ENCODE data around the gene LCMT1. TPM values are rescaled to one million over a fixed set of nuclear protein-coding genes. Genes with fewer than 3 reads are reported as not detected.
"Not testable (repeated sequence)": the region's sequence is repeated elsewhere in the genome, so short reads cannot be mapped to it uniquely, and the experiment has no call there.

LCMT1 gene
- total RNA-seq (19.0 TPM), polyA plus RNA-seq (24.3 TPM)

DNA sequence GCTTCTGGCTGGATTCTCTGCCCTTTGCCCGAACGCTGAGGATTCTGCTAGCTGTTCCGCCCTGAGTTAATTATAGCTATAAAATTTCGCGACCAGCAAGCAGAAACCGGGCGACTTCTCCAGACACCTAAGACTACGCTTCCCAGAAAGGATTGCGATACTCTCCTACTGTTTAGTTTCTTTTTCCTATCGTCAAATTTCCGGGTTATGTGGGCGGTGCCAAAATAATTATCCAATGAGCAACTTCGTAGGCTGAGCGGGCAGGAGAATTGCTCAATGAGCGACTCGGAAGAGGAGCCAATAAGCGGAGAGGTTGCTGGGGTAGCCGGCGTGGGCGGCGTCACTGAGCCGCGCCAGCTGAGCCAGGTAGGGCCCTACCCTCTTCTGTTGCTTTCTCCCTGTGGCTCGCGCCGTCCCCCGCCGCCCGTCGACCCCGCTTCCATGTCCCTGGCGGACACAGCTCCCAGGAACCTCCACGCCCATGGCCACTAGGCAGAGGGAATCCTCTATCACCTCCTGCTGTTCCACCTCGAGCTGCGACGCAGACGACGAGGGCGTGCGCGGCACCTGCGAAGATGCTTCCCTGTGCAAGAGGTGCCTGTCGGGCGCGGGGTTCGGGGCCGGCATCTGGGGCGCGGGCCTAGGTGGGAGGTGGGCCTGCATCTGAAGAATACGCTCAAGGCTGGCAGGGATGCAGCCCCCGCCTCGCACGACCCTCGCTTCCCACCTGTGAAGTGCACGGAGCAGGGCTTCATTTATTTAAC, at the start of gene LCMT1:
Gene LCMT1, plus strand, starts transcription at position 340 of the 764 bp plus-strand sequence. Its CDS starts 142 bp downstream, at position 482.
- H3K4me3 ChIP-seq (ENCODE audit: low read depth, low read length) = peak within 1 kb of the TSS; percentile 69
- H3K36me3 ChIP-seq (ENCODE audit: insufficient read depth) = no peaks in the 10 kb centered on the region
- WGBS = under 1% methylated on average over 55 of the region's 55 CpGs
- H3K27ac ChIP-seq (ENCODE audit: low read depth) = peak within 1 kb of the TSS; percentile 24
- peak; percentile 98 for DNase-seq (ENCODE audit: extremely low spot score)
- no peaks in the 10 kb centered on the region for H3K4me1 ChIP-seq (ENCODE audit: insufficient read depth)

GRCh38 chr16:25063102-25063501, 48.4 kb upstream of the LCMT1 start:
- Histone ChIP-seq H3K4me3 (ENCODE audit: low read depth, low read length) (no peak overlapping the region), H3K27ac (ENCODE audit: low read depth) (no peak overlapping the region), H3K36me3 (ENCODE audit: insufficient read depth) (no peaks in the 10 kb centered on the region), H3K4me1 (ENCODE audit: insufficient read depth) (no peaks in the 10 kb centered on the region)
- no peak for DNase-seq (ENCODE audit: extremely low spot score)
- WGBS = 76% methylated on average over 3 of the region's 3 CpGs

GRCh38 chr16:25063865-25064264, 47.7 kb upstream of the LCMT1 start:
- H3K27ac ChIP-seq (ENCODE audit: low read depth) = no peak overlapping the region
- no peak overlapping the region for H3K4me3 ChIP-seq (ENCODE audit: low read depth, low read length)
- no peaks in the 10 kb centered on the region for H3K4me1 ChIP-seq (ENCODE audit: insufficient read depth)
- no peaks in the 10 kb centered on the region for H3K36me3 ChIP-seq (ENCODE audit: insufficient read depth)
- DNase-seq (ENCODE audit: extremely low spot score) = no peak
- 82% methylated on average over 6 of the region's 6 CpGs for WGBS

GRCh38 chr16:25064281-25064680, 47.3 kb upstream of the LCMT1 start:
- not testable (repeated sequence) for H3K4me1 ChIP-seq (ENCODE audit: insufficient read depth); H3K36me3 ChIP-seq (ENCODE audit: insufficient read depth); DNase-seq (ENCODE audit: extremely low spot score); H3K4me3 ChIP-seq (ENCODE audit: low read depth, low read length); H3K27ac ChIP-seq (ENCODE audit: low read depth)
- WGBS = 91% methylated on average over 1 of the region's 1 CpG

DNA sequence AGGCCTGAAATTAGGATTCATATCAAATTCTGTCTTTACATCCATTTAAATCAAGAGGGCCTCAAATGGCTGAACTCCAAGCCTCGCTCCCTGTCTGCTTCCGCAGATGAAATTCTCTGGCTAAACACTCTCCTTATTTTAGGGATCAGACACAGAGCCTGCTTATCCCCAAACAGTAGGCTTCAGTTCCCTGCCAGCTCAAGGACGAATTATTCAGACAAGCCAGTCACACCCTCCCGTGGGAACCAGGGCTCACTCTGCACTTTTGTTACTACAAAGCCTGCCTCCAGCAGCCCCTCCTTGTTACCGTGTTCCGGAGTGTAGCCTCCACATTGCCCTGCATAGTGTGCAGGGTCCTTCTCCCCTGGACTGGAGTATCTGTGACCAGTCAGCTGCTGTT, 46.6 kb upstream of the LCMT1 start:
- H3K4me1 ChIP-seq (ENCODE audit: insufficient read depth) = no peaks in the 10 kb centered on the region
- no peak overlapping the region for H3K27ac ChIP-seq (ENCODE audit: low read depth)
- H3K36me3 ChIP-seq (ENCODE audit: insufficient read depth) = no peaks in the 10 kb centered on the region
- 70% methylated on average over 6 of the region's 6 CpGs for WGBS
- H3K4me3 ChIP-seq (ENCODE audit: low read depth, low read length) = no peak overlapping the region
- DNase-seq (ENCODE audit: extremely low spot score) = no peak

- Histone ChIP-seq H3K4me1 (ENCODE audit: insufficient read depth) (no peaks in the 10 kb centered on the region), H3K27ac (ENCODE audit: low read depth) (no peak overlapping the region), H3K4me3 (ENCODE audit: low read depth, low read length) (no peak overlapping the region), H3K36me3 (ENCODE audit: insufficient read depth) (no peaks in the 10 kb centered on the region)
- DNase-seq (ENCODE audit: extremely low spot score) = no peak
- WGBS = 86% methylated on average over 8 of the region's 8 CpGs
Observed at GRCh38 chr16:25065899-25066298, 45.6 kb upstream of the LCMT1 start.

GRCh38 chr16:25066426-25066746, 45.2 kb upstream of the LCMT1 start:
- Histone ChIP-seq H3K4me1 (ENCODE audit: insufficient read depth) (no peaks in the 10 kb centered on the region), H3K4me3 (ENCODE audit: low read depth, low read length) (peak overlapping the region; percentile 66), H3K36me3 (ENCODE audit: insufficient read depth) (no peaks in the 10 kb centered on the region), H3K27ac (ENCODE audit: low read depth) (peak overlapping the region; percentile 80)
- WGBS = 38% methylated on average over 16 of the region's 16 CpGs
- DNase-seq (ENCODE audit: extremely low spot score) = no peak

GRCh38 chr16:25066747-25067631, 44.6 kb upstream of the LCMT1 start:
- Histone ChIP-seq H3K4me3 (ENCODE audit: low read depth, low read length) (peak overlapping the region; percentile 66), H3K27ac (ENCODE audit: low read depth) (peak overlapping the region; percentile 80), H3K4me1 (ENCODE audit: insufficient read depth) (no peaks in the 10 kb centered on the region), H3K36me3 (ENCODE audit: insufficient read depth) (no peaks in the 10 kb centered on the region)
- WGBS = under 1% methylated on average over 63 of the region's 63 CpGs
- DNase-seq (ENCODE audit: extremely low spot score) = no peak

DNA sequence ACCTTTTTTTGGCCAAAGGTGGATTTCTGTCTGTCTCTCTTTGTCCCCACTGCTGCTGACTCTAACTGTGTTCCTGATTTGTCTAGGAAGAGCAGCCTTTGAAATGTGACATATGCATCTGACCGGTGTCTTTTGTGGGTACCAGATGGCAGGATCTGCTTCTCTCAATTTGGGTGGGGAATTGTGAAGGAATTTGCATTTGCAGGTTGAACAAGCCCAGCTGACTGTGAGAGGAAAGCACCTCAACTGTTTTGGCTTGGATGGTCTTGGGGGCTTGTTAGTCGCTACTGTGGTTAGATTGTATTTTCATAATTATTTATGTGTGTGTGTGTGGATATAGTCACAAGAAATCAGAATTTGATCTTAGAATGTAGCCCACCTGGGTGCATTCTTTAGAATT, 37.7 kb upstream of the LCMT1 start:
- Histone ChIP-seq H3K27ac (ENCODE audit: low read depth) (no peak overlapping the region), H3K4me3 (ENCODE audit: low read depth, low read length) (no peak overlapping the region), H3K36me3 (ENCODE audit: insufficient read depth) (no peaks in the 10 kb centered on the region), H3K4me1 (ENCODE audit: insufficient read depth) (no peaks in the 10 kb centered on the region)
- DNase-seq (ENCODE audit: extremely low spot score) = no peak
- WGBS = 94% methylated on average over 2 of the region's 2 CpGs

DNA sequence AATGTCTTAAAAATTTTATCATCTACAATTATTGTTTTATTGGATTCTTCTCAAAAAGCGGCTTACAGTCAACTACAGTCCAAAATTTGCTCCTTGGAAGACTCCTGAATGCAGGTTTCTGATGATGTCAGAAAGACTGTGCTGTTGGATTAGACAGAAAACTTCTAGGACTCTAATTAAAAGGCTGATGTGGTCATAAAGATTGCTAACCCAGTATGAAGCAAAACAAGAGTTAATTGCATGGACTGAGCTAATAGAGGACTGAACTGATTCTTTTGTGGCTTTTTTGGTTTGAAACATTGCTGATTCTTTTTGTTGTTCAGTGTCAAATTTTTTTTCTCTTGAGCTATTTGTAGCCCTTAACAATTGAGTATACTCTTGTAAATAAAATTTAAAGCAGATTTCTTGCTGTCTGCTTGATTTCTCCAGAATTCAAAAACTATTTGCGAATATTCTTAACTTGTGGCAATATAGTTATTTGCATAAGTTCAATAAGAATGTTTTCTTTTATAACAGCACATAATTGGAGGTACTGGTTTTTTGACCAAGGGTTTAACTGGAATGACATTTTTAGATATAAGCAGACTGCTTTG, 33.1 kb upstream of the LCMT1 start:
- DNase-seq (ENCODE audit: extremely low spot score) = no peak
- WGBS = 93% methylated on average over 2 of the region's 2 CpGs

DNA sequence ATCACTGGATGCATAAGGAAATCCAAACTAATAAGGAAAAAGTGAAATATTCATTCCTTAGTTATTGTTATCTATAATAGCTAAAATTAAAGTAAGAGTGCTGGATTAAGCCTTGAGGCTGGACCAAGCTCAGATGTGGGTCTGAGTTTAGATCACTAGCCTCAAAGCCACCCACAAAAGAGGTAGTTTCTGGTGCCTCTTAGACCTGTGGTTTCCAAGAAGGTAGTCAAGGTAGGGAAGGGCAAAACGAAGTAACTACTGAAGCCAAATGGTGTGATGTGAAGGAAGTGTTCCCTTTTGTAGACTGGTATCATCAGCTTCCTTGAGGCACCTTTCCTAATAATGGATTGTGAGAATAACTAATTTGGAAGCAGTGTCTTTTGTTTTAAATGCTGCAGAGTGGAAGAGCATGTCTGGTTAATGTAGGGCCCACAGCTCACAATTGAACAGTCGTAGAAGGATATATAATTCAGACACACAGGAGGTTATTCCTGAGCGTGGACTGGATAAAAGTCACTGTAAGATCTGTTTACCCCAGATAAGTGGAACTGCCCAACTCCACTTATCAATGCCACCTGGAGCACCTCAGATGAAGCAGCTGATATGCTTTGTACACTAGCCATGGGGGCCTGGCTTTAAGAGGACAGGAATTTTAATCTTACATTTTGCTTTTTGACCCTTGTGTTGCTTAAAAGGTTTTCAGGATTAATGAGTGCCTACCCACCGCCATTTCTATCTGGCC, 31.7 kb upstream of the LCMT1 start:
- no peak overlapping the region for H3K4me3 ChIP-seq (ENCODE audit: low read depth, low read length)
- H3K27ac ChIP-seq (ENCODE audit: low read depth) = no peak overlapping the region
- H3K4me1 ChIP-seq (ENCODE audit: insufficient read depth) = no peaks in the 10 kb centered on the region
- 70% methylated on average over 4 of the region's 4 CpGs for WGBS
- DNase-seq (ENCODE audit: extremely low spot score) = no peak
- H3K36me3 ChIP-seq (ENCODE audit: insufficient read depth) = no peaks in the 10 kb centered on the region

More for the DNA sequence above, 33.1 kb upstream of the LCMT1 start:
- Histone ChIP-seq H3K4me1 (ENCODE audit: insufficient read depth) (no peaks in the 10 kb centered on the region), H3K27ac (ENCODE audit: low read depth) (no peak overlapping the region), H3K36me3 (ENCODE audit: insufficient read depth) (no peaks in the 10 kb centered on the region), H3K4me3 (ENCODE audit: low read depth, low read length) (no peak overlapping the region)

GRCh38 chr16:25080420-25081131, 31.0 kb upstream of the LCMT1 start:
- H3K4me3 ChIP-seq (ENCODE audit: low read depth, low read length) = no peak overlapping the region
- DNase-seq (ENCODE audit: extremely low spot score) = no peak
- no peak overlapping the region for H3K27ac ChIP-seq (ENCODE audit: low read depth)
- no peaks in the 10 kb centered on the region for H3K36me3 ChIP-seq (ENCODE audit: insufficient read depth)
- 90% methylated on average over 5 of the region's 5 CpGs for WGBS
- no peaks in the 10 kb centered on the region for H3K4me1 ChIP-seq (ENCODE audit: insufficient read depth)

DNA sequence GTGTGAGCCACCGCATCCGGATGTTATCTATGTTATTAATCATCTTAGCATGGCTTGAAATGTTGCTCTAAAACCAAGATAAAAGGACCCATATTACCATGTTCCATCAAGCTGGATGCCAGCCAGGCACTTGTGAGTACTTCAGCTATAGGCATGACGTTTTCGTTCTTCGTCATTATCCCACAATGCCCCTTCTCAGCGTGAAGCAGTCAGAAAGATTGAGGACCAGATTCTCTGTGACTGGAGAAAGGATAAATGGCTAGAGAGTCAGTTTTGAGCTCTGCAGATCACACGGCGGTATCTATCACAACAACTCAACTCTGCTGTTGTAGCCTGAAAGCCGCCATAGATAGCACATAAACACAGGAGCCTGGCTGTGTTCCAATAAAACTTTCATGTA, 29.8 kb upstream of the LCMT1 start:
- H3K36me3 ChIP-seq (ENCODE audit: insufficient read depth) = no peaks in the 10 kb centered on the region
- 91% methylated on average over 9 of the region's 9 CpGs for WGBS
- H3K4me1 ChIP-seq (ENCODE audit: insufficient read depth) = no peaks in the 10 kb centered on the region
- no peak overlapping the region for H3K27ac ChIP-seq (ENCODE audit: low read depth)
- no peak for DNase-seq (ENCODE audit: extremely low spot score)
- H3K4me3 ChIP-seq (ENCODE audit: low read depth, low read length) = no peak overlapping the region

Measured in urinary bladder (tissue), 4 donors.